ENCODE measurements around the gene ZNF614. TPM values are rescaled to one million over a fixed set of nuclear protein-coding genes. Genes with fewer than 3 reads are reported as not detected.
"Not testable (repeated sequence)": the region's sequence is repeated elsewhere in the genome, so short reads cannot be mapped to it uniquely, and the experiment has no call there.

ZNF614 gene
- polyA plus RNA-seq, 3 donors from 2014 or later = 5.2 to 6.7 (median 6.1) TPM

DNA sequence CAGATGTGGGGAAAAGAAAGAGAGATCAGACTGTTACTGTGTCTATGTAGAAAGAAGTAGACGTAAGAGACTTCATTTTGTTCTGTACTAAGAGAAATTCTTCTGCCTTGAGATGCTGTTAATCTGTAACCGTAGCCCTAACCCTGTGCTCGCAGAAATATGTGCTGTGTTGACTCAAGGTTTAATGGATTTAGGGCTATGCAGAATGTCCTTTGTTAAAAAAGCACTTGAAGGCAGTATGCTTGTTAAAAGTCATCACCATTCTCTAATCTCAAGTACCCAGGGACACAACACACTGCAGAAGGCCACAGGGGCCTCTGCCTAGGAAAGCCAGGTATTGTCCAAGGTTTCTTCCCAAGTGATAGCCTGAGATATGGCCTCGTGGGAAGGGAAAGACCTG lies 3.7 kb downstream of the ZNF614 start:
- Mint-ChIP-seq H3K36me3 (peaks cover 65 to 68% (median 66%) of the 10 kb centered on the region in 3 donors), H3K27me3 (ENCODE audit: low read depth in 3 of 3) (peaks cover 8 to 14% (median 10%) of the 10 kb centered on the region in 3 donors), H3K9me3 (peaks cover 44 to 74% (median 63%) of the 10 kb centered on the region in 6 donors), H3K4me1 (peaks cover 27 to 40% of the 10 kb centered on the region in 2 donors)
- not testable (repeated sequence) for H3K27ac Mint-ChIP-seq, H3K4me3 Mint-ChIP-seq, DNase-seq

DNA sequence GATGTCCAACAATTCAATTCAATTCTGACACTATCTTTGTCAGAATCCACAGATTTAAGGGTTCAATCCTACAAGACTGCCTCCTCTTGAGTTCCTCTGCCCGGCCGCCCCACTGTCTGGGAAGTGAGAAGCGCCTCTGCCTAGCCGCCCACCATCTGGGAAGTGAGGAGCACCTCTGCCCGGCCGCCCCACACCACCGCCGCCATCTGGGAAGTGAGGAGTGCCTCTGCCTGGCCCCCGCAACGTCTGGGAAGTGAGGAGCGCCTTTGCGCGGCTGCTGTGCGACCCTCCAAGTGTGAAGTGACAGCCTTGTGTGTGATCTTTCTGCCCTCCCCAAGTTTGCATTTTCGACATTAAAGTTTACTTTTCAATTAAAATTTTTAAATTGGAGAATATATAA lies 6.0 kb downstream of the ZNF614 start:
- peaks cover 47 to 92% (median 81%) of the 10 kb centered on the region in 6 donors for H3K9me3 Mint-ChIP-seq
- peaks cover 85 to 91% (median 87%) of the 10 kb centered on the region in 3 donors for H3K36me3 Mint-ChIP-seq
- no peak for DNase-seq
- H3K4me1 Mint-ChIP-seq = peaks cover 10 to 18% of the 10 kb centered on the region in 2 donors
- no peak overlapping the region for H3K27ac Mint-ChIP-seq
- peaks cover 0 to 7% (median 1%) of the 10 kb centered on the region in 3 donors for H3K27me3 Mint-ChIP-seq (ENCODE audit: low read depth in 3 of 3)
- H3K4me3 Mint-ChIP-seq = no peak overlapping the region

DNA sequence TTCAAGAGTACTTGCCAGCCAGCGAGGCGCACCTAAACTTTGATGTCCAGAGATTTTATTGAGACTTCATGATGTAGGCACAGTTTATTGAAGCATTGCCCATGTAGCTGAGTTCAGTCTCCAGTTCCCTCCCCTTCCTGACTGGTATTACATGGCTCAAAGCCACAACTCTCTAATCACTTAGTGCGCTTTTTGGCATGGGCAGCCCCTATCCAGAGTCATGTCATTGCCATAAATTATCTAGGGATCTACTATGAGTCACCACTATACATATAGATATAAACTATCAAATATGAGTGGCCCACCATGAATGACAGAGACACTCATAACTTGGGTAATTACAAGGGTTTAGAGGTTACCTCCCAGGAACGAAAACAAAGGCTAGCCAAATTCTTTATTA lies 7.7 kb downstream of the ZNF614 start:
- Mint-ChIP-seq H3K9me3 (peaks cover 58 to 98% (median 90%) of the 10 kb centered on the region in 6 donors), H3K4me3 (no peak overlapping the region), H3K36me3 (peaks cover 92 to 95% (median 93%) of the 10 kb centered on the region in 3 donors), H3K27ac (no peak overlapping the region), H3K27me3 (ENCODE audit: low read depth in 3 of 3) (peaks cover 0 to 7% (median 1%) of the 10 kb centered on the region in 3 donors), H3K4me1 (peaks cover 0 to under 1% of the 10 kb centered on the region in 2 donors)
- DNase-seq = no peak

DNA sequence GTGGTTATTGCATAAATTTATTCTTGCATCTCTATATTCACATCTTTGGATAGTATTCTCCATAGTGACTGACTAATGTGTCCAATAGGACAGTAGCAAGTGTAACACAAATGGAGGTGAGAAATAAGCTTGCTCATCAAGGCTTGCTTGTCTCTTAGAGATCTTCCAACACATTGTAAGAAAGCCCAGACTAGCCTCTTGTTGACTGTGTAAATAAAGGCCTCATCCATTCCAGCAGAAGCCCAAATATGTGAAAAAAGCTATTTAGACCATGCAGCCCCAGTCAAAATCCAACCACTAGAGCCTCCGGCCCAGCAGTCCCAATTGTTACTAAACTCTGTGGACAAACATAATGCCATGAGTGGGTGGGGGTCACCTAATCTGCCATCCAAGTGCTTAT lies 17.5 kb downstream of the ZNF614 start:
- no peak overlapping the region for H3K4me3 Mint-ChIP-seq

DNA sequence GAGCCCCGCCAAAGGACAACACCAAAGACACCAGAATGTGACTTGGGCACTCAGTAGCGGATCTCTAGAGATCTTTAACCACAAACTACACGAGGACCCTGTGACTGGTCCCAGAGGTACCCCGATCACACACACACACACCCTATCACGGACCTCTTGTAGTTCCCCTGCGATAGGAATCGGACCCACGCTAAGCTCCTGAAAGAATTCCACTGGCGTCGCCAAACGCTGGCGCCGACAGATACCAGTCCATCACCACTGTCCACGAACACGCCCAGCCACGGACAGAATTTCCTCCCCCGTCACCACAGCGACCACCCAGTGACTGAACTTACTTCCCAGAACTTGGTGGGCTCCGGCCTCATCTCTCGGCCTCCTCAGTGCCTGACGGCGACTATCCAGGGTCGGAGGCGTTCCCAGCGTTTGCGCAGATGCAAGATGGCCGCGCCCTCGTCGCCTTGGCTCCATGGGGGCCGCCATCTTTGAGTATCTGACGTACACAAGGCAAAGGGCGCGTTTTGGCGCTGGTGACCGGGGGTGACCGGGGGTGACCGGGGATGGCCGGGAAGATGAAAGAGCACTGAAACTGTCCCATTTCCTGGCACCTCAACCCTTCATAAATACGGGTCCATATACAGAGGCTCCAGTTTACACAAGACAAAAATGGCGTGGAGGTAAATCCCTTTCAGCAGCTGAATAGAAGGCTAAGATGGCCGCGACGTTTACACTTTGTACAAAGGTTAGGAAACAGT lies 20.2 kb downstream of the ZNF614 start, which contains the start of gene ZNF615:
Gene ZNF615, minus strand, starts transcription at position 406 of the 752 bp plus-strand sequence. CDS start 4,500 bp downstream, outside the sequence.
- peak within 1 kb of the TSS; percentile 93 to 98 (median 96) for H3K4me3 Mint-ChIP-seq
- peak; percentile 85 to 86 (median 86) for DNase-seq
- H3K9me3 Mint-ChIP-seq = peaks cover 8 to 36% (median 18%) of the 10 kb centered on the region in 6 donors
- peaks cover 2 to 9% (median 4%) of the 10 kb centered on the region in 3 donors for H3K27me3 Mint-ChIP-seq (ENCODE audit: low read depth in 3 of 3)
- peaks cover 17 to 34% (median 29%) of the 10 kb centered on the region in 3 donors for H3K36me3 Mint-ChIP-seq
- peaks cover 19 to 27% of the 10 kb centered on the region in 2 donors for H3K4me1 Mint-ChIP-seq
- H3K27ac Mint-ChIP-seq = peak within 1 kb of the TSS; percentile 93 to 98 (median 96)

More for the DNA sequence above, 17.5 kb downstream of the ZNF614 start:
- DNase-seq = no peak
- peaks cover 12 to 51% (median 32%) of the 10 kb centered on the region in 6 donors for H3K9me3 Mint-ChIP-seq
- H3K27ac Mint-ChIP-seq = no peak overlapping the region
- H3K4me1 Mint-ChIP-seq = peaks cover 19 to 27% of the 10 kb centered on the region in 2 donors
- H3K27me3 Mint-ChIP-seq (ENCODE audit: low read depth in 3 of 3) = peaks cover 2 to 9% (median 4%) of the 10 kb centered on the region in 3 donors
- H3K36me3 Mint-ChIP-seq = peaks cover 18 to 25% (median 23%) of the 10 kb centered on the region in 3 donors

DNA sequence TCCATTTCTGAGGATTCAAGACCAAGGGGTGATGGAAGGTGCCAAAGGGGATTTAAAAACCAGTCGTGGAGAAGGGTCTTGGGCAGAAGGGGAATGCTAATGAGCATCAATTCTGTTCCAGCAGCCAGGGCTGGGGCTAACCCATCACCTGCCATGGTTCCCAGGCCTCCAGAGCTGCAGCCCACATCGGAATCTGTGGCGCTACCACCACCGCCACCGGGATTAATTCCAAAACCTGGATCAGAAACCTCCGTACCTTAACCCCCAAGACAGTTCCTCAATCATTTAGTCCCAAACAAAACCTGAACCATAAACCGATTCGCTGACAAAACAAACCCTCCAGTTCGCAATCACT lies 20.8 kb downstream of the ZNF614 start:
- peaks cover 7 to 33% (median 12%) of the 10 kb centered on the region in 6 donors for H3K9me3 Mint-ChIP-seq
- peak overlapping the region; percentile 93 to 98 (median 96) for H3K4me3 Mint-ChIP-seq
- H3K4me1 Mint-ChIP-seq = peaks cover 19 to 27% of the 10 kb centered on the region in 2 donors
- no peak for DNase-seq
- peak overlapping the region; percentile 93 to 98 (median 96) for H3K27ac Mint-ChIP-seq
- H3K36me3 Mint-ChIP-seq = peaks cover 20 to 33% (median 32%) of the 10 kb centered on the region in 3 donors
- peaks cover 2 to 8% (median 4%) of the 10 kb centered on the region in 3 donors for H3K27me3 Mint-ChIP-seq (ENCODE audit: low read depth in 3 of 3)

DNA sequence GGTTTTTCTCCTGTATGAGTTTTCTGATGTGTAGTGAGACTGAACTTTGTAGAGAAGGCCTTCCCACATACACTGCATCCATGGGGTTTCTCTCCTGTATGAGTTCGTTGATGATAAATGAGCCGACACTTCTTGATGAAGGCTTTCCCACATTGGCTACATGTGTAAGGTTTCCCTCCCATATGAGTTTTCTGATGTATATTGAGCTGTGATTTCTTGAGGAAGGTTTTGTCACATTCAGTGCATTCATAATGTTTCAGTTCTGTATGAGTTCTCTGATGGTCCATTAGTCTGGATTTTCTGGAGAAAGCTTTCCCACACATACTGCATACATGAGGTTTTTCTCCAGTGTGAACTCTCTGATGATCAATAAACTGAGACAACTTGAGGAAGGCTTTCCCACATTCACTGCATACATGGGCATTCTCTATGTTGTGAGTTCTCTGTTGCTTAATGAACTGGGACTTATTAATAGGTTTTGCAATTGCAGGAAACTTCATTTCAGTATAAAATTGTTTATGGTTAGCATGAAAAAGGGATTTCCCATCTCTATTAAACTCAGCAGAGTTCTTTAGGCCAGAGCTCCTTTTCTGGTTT lies 34.0 kb downstream of the ZNF614 start:
- no peak overlapping the region for H3K4me3 Mint-ChIP-seq

DNA sequence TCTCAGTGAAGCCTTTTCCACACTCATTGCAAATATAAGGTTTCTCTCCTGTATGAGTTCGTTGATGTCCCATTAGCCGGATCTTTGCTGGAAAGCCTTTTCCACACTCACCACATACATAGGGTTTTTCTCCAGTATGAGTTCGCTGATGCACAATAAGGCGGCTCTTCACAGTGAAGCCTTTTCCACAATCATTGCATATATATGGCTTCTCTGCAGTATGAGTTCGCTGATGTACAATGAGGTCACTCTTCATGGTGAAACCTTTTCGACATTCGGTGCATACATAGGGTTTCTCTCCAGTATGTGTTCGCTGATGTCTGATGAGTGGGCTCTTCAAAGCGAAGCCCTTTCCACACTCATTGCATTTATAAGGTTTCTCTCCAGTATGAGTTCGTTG lies 34.8 kb downstream of the ZNF614 start:
- Mint-ChIP-seq H3K27ac (no peak overlapping the region), H3K36me3 (peaks cover 55 to 68% (median 61%) of the 10 kb centered on the region in 3 donors), H3K4me3 (no peak overlapping the region), H3K27me3 (ENCODE audit: low read depth in 3 of 3) (peaks cover 0 to 6% (median 3%) of the 10 kb centered on the region in 3 donors), H3K9me3 (peaks cover 64 to 94% (median 91%) of the 10 kb centered on the region in 6 donors), H3K4me1 (peaks cover 0 to 2% of the 10 kb centered on the region in 2 donors)
- DNase-seq = no peak

More for the DNA sequence above, 34.0 kb downstream of the ZNF614 start:
- peaks cover 0 to 7% (median 3%) of the 10 kb centered on the region in 3 donors for H3K27me3 Mint-ChIP-seq (ENCODE audit: low read depth in 3 of 3)
- no peak for DNase-seq
- no peaks in the 10 kb centered on the region for H3K4me1 Mint-ChIP-seq
- peaks cover 53 to 70% (median 63%) of the 10 kb centered on the region in 3 donors for H3K36me3 Mint-ChIP-seq
- no peak overlapping the region for H3K27ac Mint-ChIP-seq
- H3K9me3 Mint-ChIP-seq = peaks cover 68 to 94% (median 91%) of the 10 kb centered on the region in 6 donors

DNA sequence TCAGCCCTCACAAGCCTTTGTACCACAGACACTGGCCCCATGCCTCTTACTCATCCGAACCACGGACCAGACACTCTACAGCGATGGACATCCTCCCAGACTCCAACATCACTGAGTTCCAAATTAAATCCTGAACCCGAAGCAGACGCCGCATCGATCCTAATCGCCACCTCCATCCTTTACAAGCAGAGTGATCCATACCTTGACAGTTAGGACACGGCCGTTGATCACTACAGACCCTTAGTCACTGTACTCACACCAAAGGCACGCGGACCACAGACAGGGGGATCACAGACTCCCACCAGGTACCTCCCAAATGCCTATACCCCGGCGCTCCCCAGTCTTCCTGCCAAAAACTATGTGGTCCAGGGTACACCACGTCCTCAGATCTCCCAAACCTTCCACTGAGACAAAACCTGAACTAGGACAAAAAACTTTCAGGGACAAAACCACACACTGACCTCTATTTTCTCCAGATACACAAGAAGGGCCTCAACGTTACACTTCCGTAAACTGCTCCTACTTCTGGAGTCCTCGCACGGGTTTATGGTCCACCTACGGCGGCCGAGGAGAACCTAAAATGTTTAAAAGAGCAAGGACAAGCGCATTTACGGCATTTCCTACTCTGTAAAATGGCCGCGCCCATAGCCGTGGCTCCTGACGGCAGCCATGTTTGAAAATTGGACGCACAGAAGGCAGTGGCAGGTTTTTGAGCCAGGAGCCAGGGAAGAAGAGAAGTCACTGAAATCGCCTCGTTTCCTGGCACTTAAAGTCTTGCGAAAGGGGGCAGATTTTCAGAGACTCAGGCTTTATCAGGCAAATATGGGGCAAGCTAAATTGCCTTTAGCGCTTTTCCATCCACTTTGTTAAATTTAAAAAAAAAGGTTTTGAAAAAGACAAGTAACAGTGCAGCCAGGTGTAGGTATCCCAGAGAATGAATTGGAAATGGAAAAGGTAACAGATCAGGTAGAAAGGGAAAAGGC lies 41.6 kb downstream of the ZNF614 start, which contains the start of gene ZNF350:
Gene ZNF350, minus strand, starts transcription at position 532 of the 983 bp plus-strand sequence. CDS start 12,480 bp downstream, outside the sequence.
- peak; percentile 88 to 90 (median 89) for DNase-seq
- Mint-ChIP-seq H3K27ac (peak within 1 kb of the TSS; percentile 90 to 97 (median 95)), H3K27me3 (ENCODE audit: low read depth in 3 of 3) (peaks cover 6 to 11% (median 9%) of the 10 kb centered on the region in 3 donors), H3K9me3 (peaks cover 26 to 71% (median 63%) of the 10 kb centered on the region in 6 donors), H3K4me1 (peaks cover 20 to 49% of the 10 kb centered on the region in 2 donors), H3K36me3 (peaks cover 40 to 51% (median 49%) of the 10 kb centered on the region in 3 donors), H3K4me3 (peak within 1 kb of the TSS; percentile 93 to 98 (median 97))

DNA sequence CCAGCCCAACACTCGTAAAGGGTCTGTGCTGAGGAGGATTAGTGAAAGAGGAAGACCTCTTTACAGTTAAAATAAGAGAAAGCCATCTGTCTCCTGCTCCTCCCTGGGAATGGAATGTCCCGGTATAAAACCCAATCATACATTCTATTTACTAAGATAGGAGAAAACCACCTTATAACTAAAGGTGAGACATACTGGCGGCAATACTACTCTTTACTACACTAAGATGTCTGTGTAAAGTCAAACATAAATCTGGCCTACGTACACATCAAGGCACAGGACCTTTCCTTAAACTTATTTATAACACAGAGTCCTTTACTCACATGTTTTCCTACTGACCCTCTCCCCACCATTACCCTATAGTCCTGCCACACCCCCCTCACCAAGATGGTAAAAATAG lies 44.8 kb downstream of the ZNF614 start:
- Mint-ChIP-seq H3K36me3 (peaks cover 56 to 71% (median 66%) of the 10 kb centered on the region in 3 donors), H3K27me3 (ENCODE audit: low read depth in 3 of 3) (peaks cover 6 to 8% (median 7%) of the 10 kb centered on the region in 3 donors), H3K4me3 (no peak overlapping the region), H3K4me1 (peaks cover 24 to 60% of the 10 kb centered on the region in 2 donors), H3K27ac (no peak overlapping the region), H3K9me3 (peaks cover 19 to 77% (median 64%) of the 10 kb centered on the region in 6 donors)
- DNase-seq = no peak

DNA sequence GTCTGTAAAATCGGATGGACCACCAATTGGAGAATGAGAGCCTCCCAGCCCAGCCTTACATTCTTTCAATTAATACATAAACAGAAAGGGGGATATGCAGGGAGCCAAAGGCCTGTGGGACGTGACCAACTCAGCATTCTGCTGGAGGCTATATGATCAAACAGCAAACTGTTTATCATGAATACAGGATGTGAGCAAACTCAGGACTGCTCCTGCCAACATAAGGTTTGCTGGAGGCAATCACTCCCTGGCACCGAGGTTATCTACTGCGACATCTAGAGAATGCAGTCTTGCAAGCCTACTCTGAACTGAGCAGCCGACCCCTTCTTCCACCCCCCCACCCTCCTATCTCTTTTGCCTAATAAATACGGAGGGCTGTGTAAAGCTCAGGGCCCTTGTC lies 47.3 kb downstream of the ZNF614 start:
- H3K27ac Mint-ChIP-seq; H3K27me3 Mint-ChIP-seq (ENCODE audit: low read depth in 3 of 3); H3K4me3 Mint-ChIP-seq; DNase-seq: not testable (repeated sequence)
- Mint-ChIP-seq H3K36me3 (peaks cover 71 to 86% (median 80%) of the 10 kb centered on the region in 3 donors), H3K9me3 (peaks cover 22 to 85% (median 72%) of the 10 kb centered on the region in 6 donors), H3K4me1 (peaks cover 13 to 53% of the 10 kb centered on the region in 2 donors)

DNA sequence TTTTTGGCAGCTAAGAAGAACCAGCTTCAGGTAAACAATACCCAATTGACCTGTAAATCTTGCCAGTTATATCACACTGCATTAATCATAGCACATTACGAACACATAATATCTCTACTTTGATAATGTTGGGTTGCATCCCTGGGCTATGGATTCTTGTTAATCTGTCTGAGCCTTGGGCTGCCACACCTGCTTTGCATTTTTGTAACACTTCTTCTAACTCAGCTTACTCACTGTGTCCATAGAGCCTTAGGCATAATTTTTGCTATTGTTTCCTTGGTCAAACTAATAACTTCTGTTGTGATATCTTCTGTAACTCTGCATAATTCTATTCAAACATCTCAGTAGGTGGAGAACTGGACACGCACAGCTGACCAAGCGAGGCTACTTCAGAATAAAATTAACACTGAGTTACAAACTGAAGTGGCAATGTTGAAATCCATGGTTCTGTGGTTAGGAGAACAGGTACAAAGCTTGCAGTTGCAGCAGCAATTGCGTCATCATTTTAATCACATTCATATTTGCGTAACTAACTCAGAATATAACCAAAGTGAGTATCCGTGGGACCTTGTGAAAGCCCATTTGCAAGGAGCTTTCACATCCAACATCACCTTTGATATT lies 48.0 kb downstream of the ZNF614 start:
- H3K4me3 Mint-ChIP-seq = no peak overlapping the region
- H3K27me3 Mint-ChIP-seq (ENCODE audit: low read depth in 3 of 3) = peaks cover 0 to 3% (median 0%) of the 10 kb centered on the region in 3 donors
- H3K27ac Mint-ChIP-seq = no peak overlapping the region
- H3K9me3 Mint-ChIP-seq = peaks cover 22 to 92% (median 74%) of the 10 kb centered on the region in 6 donors
- peaks cover 9 to 46% of the 10 kb centered on the region in 2 donors for H3K4me1 Mint-ChIP-seq
- DNase-seq = no peak
- peaks cover 68 to 84% (median 82%) of the 10 kb centered on the region in 3 donors for H3K36me3 Mint-ChIP-seq
